H1 (cell line): ENCODE results near the gene F7. TPM values are rescaled to one million over a fixed set of nuclear protein-coding genes. Genes with fewer than 3 reads are reported as not detected.

ENCODE experiments used
- BACH1 ChIP-seq: IDR thresholded peaks from 2 replicates; pipeline ENCODE4 v1.6.1; 2012; ENCODE audit warnings: low read length, improper control_type of control experiment
- CBX8 ChIP-seq: fragments of 300-800, 300-1000 bp; sonication (generic); IDR thresholded peaks from 2 replicates; pipeline ENCODE4 v1.7.1; 2016; ENCODE audit warnings: low read depth, low read length, borderline replicate concordance
- E2F6 ChIP-seq: IDR thresholded peaks from 2 replicates; pipeline ENCODE4 v1.6.1; 2012; ENCODE audit warnings: inconsistent platforms
- RAD21 ChIP-seq, 2 experiments: IDR thresholded peaks in 1 of 2; conservative IDR thresholded peaks in 1 of 2; 2 replicates each; pipeline ENCODE4 v1.6.1; 2011; ENCODE audit warnings: low read depth in 2 of 2, low read length in 2 of 2, improper control_type of control experiment in 1 of 2, inconsistent platforms in 1 of 2, mild to moderate bottlenecking in 1 of 2, moderate library complexity in 1 of 2
- polyA plus RNA-seq, 7 experiments: library from polyadenylated mRNA; depleted of rRNA in 3 of 7; stranded (reverse) in 5 of 7; unstranded in 2 of 7; fragments of >200 nt in 5 of 7; fragments of 200-250 nt in 2 of 7; gene quantifications; 1 replicate in 5 of 7; 2 replicates in 1 of 7; 4 replicates in 1 of 7; pipeline versions ENCODE4 v1.2.1 to v1.2.3, GENCODE V29; 2011 to 2013; ENCODE audit warnings: missing spikeins in 2 of 7, mixed read lengths in 2 of 7
- total RNA-seq: library from RNA; stranded (reverse); fragmentation: NEBNext Ultra II Directional; extraction: Animal tissue kit (Norgen Biotek cat#: 25700); gene quantifications from 2 replicates; pipeline ENCODE4 v1.2.1, GENCODE V29; 2021
- TF ChIP-seq, protein P1 (sequence below): IDR thresholded peaks from 2 replicates; pipeline ENCODE4 v1.6.1; 2012; ENCODE audit warnings: inconsistent platforms

Gene F7
- total and polyA plus RNA-seq, 2 of the 8 experiments (the other 6 are each of a cell fraction or from before 2014, with no cell fraction given), result 0.43 to 0.98 TPM

- TF ChIP-seq BACH1 (no peak), RAD21 (IDR thresholded peaks at IDR 0.05 in 1 of 2, conservative IDR thresholded peaks at IDR 0.05 in 1 of 2; ENCODE audit: low read depth in 2 of 2, low read length in 2 of 2) (no peak), E2F6 (no peak), CBX8 (no peak)
- TF ChIP-seq, protein P1, sequence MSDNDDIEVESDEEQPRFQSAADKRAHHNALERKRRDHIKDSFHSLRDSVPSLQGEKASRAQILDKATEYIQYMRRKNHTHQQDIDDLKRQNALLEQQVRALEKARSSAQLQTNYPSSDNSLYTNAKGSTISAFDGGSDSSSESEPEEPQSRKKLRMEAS, result no peak
Observed at GRCh38 chr13:113066746-113067145, 38.8 kb upstream of the F7 start (continued).
